Ovary (tissue), 9 donors: ENCODE measurements around the gene ZNF606. TPM values are rescaled to one million over a fixed set of nuclear protein-coding genes. Genes with fewer than 3 reads are reported as not detected.

Experiments
- DNase-seq, 5 donors: peaks; one replicate each; pipeline ENCODE4 v3.0.0-alpha.2; 2019 to 2020
- H3K27ac ChIP-seq, 2 donors: fragments of 200-600 bp; one replicate each; pipeline versions ENCODE4 v1.5.1 to v1.8.0; 2019 to 2022
- H3K27me3 ChIP-seq: fragments of 200-600 bp; one replicate; pipeline ENCODE4 v1.8.0; 2022
- H3K36me3 ChIP-seq: fragments of 200-600 bp; sonication (generic); one replicate; pipeline ENCODE4 v1.5.1; 2019
- H3K4me1 ChIP-seq: one replicate; pipeline ENCODE4 v1.8.1; 2013; ENCODE audit warnings: mild to moderate bottlenecking, moderate library complexity; ENCODE audit not compliant: insufficient read depth
- H3K4me3 ChIP-seq: fragments of 200-600 bp; sonication (generic); one replicate; pipeline ENCODE4 v1.5.1; 2017
- H3K9me3 ChIP-seq, 2 donors: fragments of 200-600 bp in 1 of 2; sonication (generic) in 1 of 2; one replicate each; pipeline versions ENCODE4 v1.5.1 to v1.8.1; 2013 to 2019; ENCODE audit warnings: mild to moderate bottlenecking in 1 of 2, moderate library complexity in 1 of 2
- EP300 ChIP-seq: sonication (generic); formaldehyde crosslinking; IDR thresholded peaks from one replicate; pipeline ENCODE4 v1.6.1; 2017; ENCODE audit warnings: antibody characterized with exemption
- POLR2A ChIP-seq: fragments of 450-650 bp; IDR thresholded peaks from one replicate; pipeline ENCODE4 v1.6.1; 2017; ENCODE audit warnings: antibody characterized with exemption, mild to moderate bottlenecking, moderate library complexity
- WGBS, 3 donors: extraction: QIAGEN DNeasy Blood & Tissue Kit in 1 of 3; methylation state at CpG; one replicate each; pipeline versions ENCODE4 v1.1.5 to v1.1.7; 2013 to 2017; 5-methylcytosine and 5-hydroxymethylcytosine counted together
- intact Hi-C, 4 donors: fragments of 100-400 bp; cut with DNase I; formaldehyde crosslinking; loops; one replicate each; pipeline versions ENCODE4 v1.11.0 to v1.15.1; 2022 to 2023
- polyA plus RNA-seq, 2 donors: library from polyadenylated mRNA; stranded (reverse); fragments of 200-250 nt in 1 of 2; fragments of 350-450 nt in 1 of 2; fragmentation: Illumina TruSeq in 1 of 2; extraction: RNeasy Lipid Tissue Mini Kit (QIAGEN cat#74804) in 1 of 2; gene quantifications; one replicate each; pipeline ENCODE4 v1.2.3, GENCODE V29; 2013 to 2014
- total RNA-seq, 7 donors: library from RNA; depleted of rRNA in 2 of 7; stranded (reverse); fragments of >200 nt in 2 of 7; fragmentation: NEBNext Ultra II Directional in 3 of 7; extraction: Animal tissue kit (Norgen Biotek cat#: 25700) in 3 of 7; gene quantifications; one replicate each; pipeline versions ENCODE4 v1.1.0 to v1.2.4, GENCODE V29; 2016 to 2023
- TF ChIP-seq, protein P1 (sequence below), 3 donors: fragments of 450-650 bp in 2 of 3; fragments of 200-600 bp in 1 of 3; IDR thresholded peaks; one replicate each; pipeline versions ENCODE4 v1.5.1 to v1.8.0; 2016 to 2022; ENCODE audit warnings: antibody characterized with exemption in 3 of 3, mild to moderate bottlenecking in 1 of 3
- donor health status: DM: no; HTN: no; CAD: no; lungs with moderate emphysema.
- donor health status: DM: no; HTN: no; CAD: no.
- donor health status: Bipolar disorder and iron deficiency.
- donor health status: DM: yes; HTN: yes; CAD: no.
- donor health status: DM: no; HTN: no; CAD: no.
- donor health status: DM: yes; HTN: yes; CAD: no.

Gene ZNF606
- total and polyA plus RNA-seq, 9 donors = 7.3 to 38.1 (median 22.3) TPM

DNA sequence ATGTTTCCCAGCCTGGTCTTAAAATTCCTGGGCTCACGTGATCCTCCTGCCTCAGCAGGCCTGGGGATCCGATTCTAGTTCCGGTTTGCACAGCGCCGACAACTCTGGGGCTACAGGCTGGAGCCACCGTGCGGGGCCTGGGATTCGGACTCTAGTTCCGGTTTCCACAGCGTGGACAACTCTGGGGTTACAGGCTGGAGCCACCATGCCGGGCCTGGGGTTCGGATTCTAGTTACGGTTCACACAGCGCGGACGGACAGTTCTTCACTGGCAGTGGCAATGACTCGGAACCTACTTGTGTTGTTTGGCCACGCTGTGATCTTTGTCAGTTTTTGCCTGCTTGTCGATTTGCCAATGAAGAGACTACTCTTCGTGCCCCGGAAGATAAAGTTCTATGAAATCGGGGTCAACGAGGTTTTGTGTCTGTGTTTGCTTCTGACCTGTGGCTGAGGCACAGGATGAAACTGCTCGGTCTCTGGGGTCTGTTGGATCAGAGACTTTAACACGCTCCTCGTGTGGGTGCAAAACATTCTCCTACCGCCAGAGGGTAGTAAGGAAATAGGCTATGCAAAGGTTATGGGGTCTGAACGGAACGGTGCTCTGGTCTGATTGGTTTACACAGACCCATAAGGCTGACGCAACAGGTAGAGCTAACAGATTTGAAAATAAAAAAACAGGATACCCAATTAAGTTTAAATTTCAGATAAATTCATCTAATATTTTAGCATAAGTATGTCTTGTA, 19.1 kb upstream of the ZNF606 start:
- Histone ChIP-seq H3K36me3 (no peaks in the 10 kb centered on the region), H3K9me3 (no peaks in the 10 kb centered on the region), H3K27me3 (no peaks in the 10 kb centered on the region), H3K27ac (no peak overlapping the region), H3K4me1 (no peaks in the 10 kb centered on the region), H3K4me3 (no peak overlapping the region)
- peak in 3 of 5 donors; percentile 36 to 48 (median 46) for DNase-seq
- intact Hi-C loops = loop anchor here in 2 of 4 donors (2.0 to 10.0 kb wide), 2 partner anchors 133 kb away; partner anchors contain the start of gene ZNF329 (in 1 of the 2)
- TF ChIP-seq POLR2A (no peak), EP300 (no peak)
- TF ChIP-seq, protein P1, sequence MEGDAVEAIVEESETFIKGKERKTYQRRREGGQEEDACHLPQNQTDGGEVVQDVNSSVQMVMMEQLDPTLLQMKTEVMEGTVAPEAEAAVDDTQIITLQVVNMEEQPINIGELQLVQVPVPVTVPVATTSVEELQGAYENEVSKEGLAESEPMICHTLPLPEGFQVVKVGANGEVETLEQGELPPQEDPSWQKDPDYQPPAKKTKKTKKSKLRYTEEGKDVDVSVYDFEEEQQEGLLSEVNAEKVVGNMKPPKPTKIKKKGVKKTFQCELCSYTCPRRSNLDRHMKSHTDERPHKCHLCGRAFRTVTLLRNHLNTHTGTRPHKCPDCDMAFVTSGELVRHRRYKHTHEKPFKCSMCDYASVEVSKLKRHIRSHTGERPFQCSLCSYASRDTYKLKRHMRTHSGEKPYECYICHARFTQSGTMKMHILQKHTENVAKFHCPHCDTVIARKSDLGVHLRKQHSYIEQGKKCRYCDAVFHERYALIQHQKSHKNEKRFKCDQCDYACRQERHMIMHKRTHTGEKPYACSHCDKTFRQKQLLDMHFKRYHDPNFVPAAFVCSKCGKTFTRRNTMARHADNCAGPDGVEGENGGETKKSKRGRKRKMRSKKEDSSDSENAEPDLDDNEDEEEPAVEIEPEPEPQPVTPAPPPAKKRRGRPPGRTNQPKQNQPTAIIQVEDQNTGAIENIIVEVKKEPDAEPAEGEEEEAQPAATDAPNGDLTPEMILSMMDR (IDR thresholded peaks at IDR 0.05) = peak in 1 of 3 donors; percentile 54
- 52 to 57% (median 56%) methylated on average over 30 of the region's 30 CpGs for WGBS, 3 donors

DNA sequence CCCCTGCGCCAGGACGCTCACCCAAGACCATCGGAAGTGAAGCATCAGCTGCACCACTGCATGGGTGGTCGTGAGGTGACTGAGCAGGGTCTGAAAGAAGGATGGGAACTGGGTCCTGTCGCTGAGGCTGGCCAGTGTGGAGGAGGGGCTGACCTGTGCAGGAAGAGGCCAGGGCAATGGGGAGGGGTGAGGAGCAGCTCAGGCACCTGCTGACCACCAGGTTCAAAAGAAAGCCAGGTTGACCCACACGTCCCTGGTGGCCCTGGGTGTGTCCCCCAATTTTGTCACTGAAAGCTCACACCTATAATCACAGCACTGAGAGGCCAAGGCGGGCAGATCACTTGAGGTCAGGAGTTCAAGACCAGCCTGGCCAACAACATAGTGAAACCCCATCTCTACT, 17.5 kb upstream of the ZNF606 start:
- no peak overlapping the region for H3K4me3 ChIP-seq
- intact Hi-C loops = loop anchor here in 2 of 4 donors (2.0 to 10.0 kb wide), 2 partner anchors 135 kb away; partner anchors contain the start of gene ZNF329 (in 1 of the 2)
- H3K27me3 ChIP-seq = no peaks in the 10 kb centered on the region
- H3K36me3 ChIP-seq = no peaks in the 10 kb centered on the region
- TF ChIP-seq POLR2A (no peak), EP300 (no peak)
- TF ChIP-seq, protein P1 (IDR thresholded peaks at IDR 0.05) = no peak
- H3K27ac ChIP-seq = no peak overlapping the region
- no peaks in the 10 kb centered on the region for H3K4me1 ChIP-seq
- DNase-seq = no peak
- no peaks in the 10 kb centered on the region for H3K9me3 ChIP-seq
- 63 to 72% (median 67%) methylated on average over 7 of the region's 7 CpGs for WGBS, 3 donors

DNA sequence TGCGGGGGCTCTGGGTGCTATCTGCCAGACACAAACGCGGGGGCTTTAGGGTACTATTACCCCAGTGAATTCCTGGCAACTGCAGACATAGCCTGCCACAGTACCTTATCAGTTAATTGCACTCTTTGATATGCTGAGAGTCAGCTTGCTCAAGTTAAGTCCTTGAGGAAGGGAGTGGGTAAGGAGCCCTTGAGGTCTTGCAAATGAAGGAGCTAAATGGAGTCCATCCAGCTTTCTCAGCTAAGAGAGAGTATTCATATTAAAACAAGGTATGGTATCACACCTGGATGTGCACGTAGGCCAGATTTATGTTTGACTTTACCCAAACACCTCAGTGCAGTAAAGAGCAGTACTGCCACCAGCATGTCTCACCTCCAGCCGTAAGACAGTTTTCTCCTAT, 11.5 kb upstream of the ZNF606 start:
- 6 to 21% (median 14%) methylated on average over 5 of the region's 5 CpGs for WGBS, 3 donors
- no peak overlapping the region for H3K4me3 ChIP-seq
- TF ChIP-seq, protein P1 (IDR thresholded peaks at IDR 0.05) = no peak
- TF ChIP-seq EP300 (no peak), POLR2A (no peak)
- no peaks in the 10 kb centered on the region for H3K27me3 ChIP-seq
- peaks cover 0 to 11% of the 10 kb centered on the region in 2 donors for H3K9me3 ChIP-seq
- intact Hi-C loops = no loop called here
- no peaks in the 10 kb centered on the region for H3K4me1 ChIP-seq
- H3K27ac ChIP-seq = no peak overlapping the region
- DNase-seq = no peak
- no peaks in the 10 kb centered on the region for H3K36me3 ChIP-seq

DNA sequence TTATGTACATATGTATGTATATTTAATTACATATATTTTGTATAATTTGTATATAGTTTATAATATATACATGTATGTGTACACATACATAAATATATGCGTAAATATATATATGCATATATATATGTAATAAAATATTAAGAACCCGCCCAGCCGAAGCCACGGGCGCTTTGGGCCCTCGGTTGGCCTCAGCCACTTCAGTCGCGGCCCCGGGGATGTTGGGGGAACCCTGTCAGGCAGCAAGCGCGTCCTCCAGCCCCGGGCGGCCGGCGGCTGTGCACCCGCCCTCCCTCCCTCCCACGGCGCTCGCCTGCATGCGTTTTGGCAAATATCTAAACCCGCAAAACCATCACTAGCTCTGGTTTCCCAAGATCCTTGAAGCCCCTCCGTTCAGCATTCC, 7.9 kb upstream of the ZNF606 start:
- 54 to 88% (median 81%) methylated on average over 22 of the region's 22 CpGs for WGBS, 3 donors

More for the DNA sequence above, 7.9 kb upstream of the ZNF606 start:
- intact Hi-C loops = no loop called here
- no peak overlapping the region for H3K27ac ChIP-seq
- no peak for DNase-seq
- no peaks in the 10 kb centered on the region for H3K27me3 ChIP-seq
- no peaks in the 10 kb centered on the region for H3K36me3 ChIP-seq
- TF ChIP-seq POLR2A (no peak), EP300 (no peak)
- TF ChIP-seq, protein P1 (IDR thresholded peaks at IDR 0.05) = no peak
- no peaks in the 10 kb centered on the region for H3K4me1 ChIP-seq
- H3K4me3 ChIP-seq = no peak overlapping the region
- peaks cover 0 to 28% of the 10 kb centered on the region in 2 donors for H3K9me3 ChIP-seq
